GM10266 (cell line): Measurements from ENCODE around the gene CENPM.

ENCODE experiments used
- DNase-seq: peaks from one replicate; pipeline ENCODE4 v3.0.0; 2012; ENCODE audit errors: extremely low spot score
- TF ChIP-seq, protein P1 (sequence below): IDR thresholded peaks from 2 replicates; pipeline ENCODE4 v1.5.1; 2012; ENCODE audit warnings: mild to moderate bottlenecking, low read depth; ENCODE audit not compliant: control insufficient read depth, insufficient read depth; ENCODE audit errors: missing control alignments

Gene CENPM

GRCh38 chr22:41912338-41913039 lies 34.5 kb downstream of the CENPM start:
- DNase-seq, result peak; percentile 41
- TF ChIP-seq, protein P1, sequence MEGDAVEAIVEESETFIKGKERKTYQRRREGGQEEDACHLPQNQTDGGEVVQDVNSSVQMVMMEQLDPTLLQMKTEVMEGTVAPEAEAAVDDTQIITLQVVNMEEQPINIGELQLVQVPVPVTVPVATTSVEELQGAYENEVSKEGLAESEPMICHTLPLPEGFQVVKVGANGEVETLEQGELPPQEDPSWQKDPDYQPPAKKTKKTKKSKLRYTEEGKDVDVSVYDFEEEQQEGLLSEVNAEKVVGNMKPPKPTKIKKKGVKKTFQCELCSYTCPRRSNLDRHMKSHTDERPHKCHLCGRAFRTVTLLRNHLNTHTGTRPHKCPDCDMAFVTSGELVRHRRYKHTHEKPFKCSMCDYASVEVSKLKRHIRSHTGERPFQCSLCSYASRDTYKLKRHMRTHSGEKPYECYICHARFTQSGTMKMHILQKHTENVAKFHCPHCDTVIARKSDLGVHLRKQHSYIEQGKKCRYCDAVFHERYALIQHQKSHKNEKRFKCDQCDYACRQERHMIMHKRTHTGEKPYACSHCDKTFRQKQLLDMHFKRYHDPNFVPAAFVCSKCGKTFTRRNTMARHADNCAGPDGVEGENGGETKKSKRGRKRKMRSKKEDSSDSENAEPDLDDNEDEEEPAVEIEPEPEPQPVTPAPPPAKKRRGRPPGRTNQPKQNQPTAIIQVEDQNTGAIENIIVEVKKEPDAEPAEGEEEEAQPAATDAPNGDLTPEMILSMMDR, result no peak

- TF ChIP-seq, protein P1, result no peak
- peak; percentile 47 for DNase-seq
Observed at GRCh38 chr22:41911001-41911611, 35.8 kb downstream of the CENPM start.

- peak; percentile 66 for DNase-seq
- TF ChIP-seq, protein P1, result no peak
Observed at GRCh38 chr22:41910050-41911000, 36.6 kb downstream of the CENPM start.

- TF ChIP-seq, protein P1, result no peak
- no peak for DNase-seq
Observed at GRCh38 chr22:41909310-41910049, 37.5 kb downstream of the CENPM start.

DNA sequence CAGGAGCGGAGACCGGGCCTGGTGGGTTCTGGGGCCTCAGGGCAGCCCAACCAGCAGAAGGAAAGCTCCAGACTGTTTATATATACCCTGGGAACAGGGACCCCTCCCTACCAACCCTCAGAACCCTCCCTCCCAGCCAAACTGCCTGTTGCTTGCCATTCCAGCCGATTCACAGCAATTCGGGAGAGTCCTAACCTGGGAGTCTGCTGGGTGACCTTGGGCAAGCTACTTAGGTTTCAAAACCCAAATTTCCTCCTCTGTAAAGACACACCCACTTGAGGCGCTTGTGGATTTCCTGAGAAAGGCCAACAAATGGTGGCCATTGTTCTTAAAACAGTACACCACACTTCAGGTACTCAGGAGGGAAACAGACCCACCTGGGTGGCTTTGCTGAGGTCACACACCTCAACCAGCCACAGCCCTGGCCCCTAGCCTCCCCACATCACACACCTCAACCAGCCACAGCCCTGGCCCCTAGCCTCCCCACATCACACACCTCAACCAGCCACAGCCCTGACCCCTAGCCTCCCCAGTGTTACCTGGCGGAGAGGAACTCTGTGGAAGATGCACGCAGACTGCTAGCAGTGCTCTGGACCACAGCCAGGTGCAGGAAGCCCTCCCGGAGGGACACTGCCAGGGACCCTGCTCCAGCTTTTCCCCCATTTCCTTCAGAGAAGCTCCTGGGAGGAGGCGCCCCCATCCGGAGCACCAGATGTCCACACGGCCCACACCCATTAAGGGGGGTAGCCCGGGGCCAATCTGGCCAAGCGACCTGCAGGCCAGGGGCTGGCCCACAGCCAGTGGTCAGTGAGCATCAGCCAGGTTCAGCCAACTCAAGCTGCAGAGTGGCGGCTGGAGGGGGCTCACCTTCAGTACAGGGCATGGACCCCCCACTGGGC lies 38.3 kb downstream of the CENPM start:
- TF ChIP-seq, protein P1, result no peak
- DNase-seq, result peak; percentile 54
